GM12891 (cell line): ENCODE results near the gene TMEM179.

Experiments used
- PAX5 ChIP-seq: IDR thresholded peaks from 2 replicates; pipeline ENCODE4 v1.6.1; 2011; ENCODE audit warnings: low read length, moderate library complexity, mild to moderate bottlenecking; ENCODE audit not compliant: insufficient read depth, severe bottlenecking
- POLR2A ChIP-seq: IDR thresholded peaks from 2 replicates; pipeline ENCODE4 v1.6.1; 2011; ENCODE audit warnings: low read depth, low read length, control low read depth
- POLR2AphosphoS5 ChIP-seq: IDR thresholded peaks from 2 replicates; pipeline ENCODE4 v1.6.1; 2011; ENCODE audit warnings: low read depth, low read length, control low read depth
- POU2F2 ChIP-seq: IDR thresholded peaks from 2 replicates; pipeline ENCODE4 v1.6.1; 2011; ENCODE audit warnings: low read depth, mild to moderate bottlenecking, control low read depth, low read length, moderate library complexity
- SPI1 ChIP-seq: IDR thresholded peaks from 2 replicates; pipeline ENCODE4 v1.6.1; 2011; ENCODE audit warnings: low read depth, low read length, control low read depth
- TAF1 ChIP-seq: IDR thresholded peaks from 2 replicates; pipeline ENCODE4 v1.6.1; 2011; ENCODE audit warnings: low read depth, low read length, control low read depth

- TF ChIP-seq POLR2A (no peak), SPI1 (no peak), POLR2AphosphoS5 (no peak), POU2F2 (no peak), TAF1 (no peak), PAX5 (no peak)
Measured at GRCh38 chr14:104598039-104598909, 6.3 kb downstream of the TMEM179 start.
